ENCODE data around the gene CD5L.

- TF ChIP-seq, protein P1, sequence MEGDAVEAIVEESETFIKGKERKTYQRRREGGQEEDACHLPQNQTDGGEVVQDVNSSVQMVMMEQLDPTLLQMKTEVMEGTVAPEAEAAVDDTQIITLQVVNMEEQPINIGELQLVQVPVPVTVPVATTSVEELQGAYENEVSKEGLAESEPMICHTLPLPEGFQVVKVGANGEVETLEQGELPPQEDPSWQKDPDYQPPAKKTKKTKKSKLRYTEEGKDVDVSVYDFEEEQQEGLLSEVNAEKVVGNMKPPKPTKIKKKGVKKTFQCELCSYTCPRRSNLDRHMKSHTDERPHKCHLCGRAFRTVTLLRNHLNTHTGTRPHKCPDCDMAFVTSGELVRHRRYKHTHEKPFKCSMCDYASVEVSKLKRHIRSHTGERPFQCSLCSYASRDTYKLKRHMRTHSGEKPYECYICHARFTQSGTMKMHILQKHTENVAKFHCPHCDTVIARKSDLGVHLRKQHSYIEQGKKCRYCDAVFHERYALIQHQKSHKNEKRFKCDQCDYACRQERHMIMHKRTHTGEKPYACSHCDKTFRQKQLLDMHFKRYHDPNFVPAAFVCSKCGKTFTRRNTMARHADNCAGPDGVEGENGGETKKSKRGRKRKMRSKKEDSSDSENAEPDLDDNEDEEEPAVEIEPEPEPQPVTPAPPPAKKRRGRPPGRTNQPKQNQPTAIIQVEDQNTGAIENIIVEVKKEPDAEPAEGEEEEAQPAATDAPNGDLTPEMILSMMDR (IDR thresholded peaks at IDR 0.05) = no peak
- TF ChIP-seq POLR2AphosphoS5 (IDR thresholded peaks at IDR 0.05) = no peak
Observed at GRCh38 chr1:157803851-157804250, 37.8 kb downstream of the CD5L start.

All from sigmoid colon (tissue), 4 donors.